CD4-positive, CD25-positive, alpha-beta regulatory T cell (primary cell): ENCODE data around the gene PITX2. TPM values are rescaled to one million over a fixed set of nuclear protein-coding genes. Genes with fewer than 3 reads are reported as not detected.
A peak's percentile ranks its signal among the peaks of the same experiment; 100 is the strongest.
"Not testable (repeated sequence)": the region's sequence is repeated elsewhere in the genome, so short reads cannot be mapped to it uniquely, and the experiment has no call there.

Experiments used
- ATAC-seq, 2 donors: fragments of 150-1000 bp; cut with Tn5 transposase; one replicate each; pipeline ENCODE4 v1.10.0; 2021; ENCODE audit warnings: low read depth in 2 of 2, moderate number of reproducible peaks in 2 of 2, moderate library complexity in 1 of 2
- DNase-seq, 3 donors: peaks; one replicate each; pipeline versions ENCODE4 v3.0.0 to v3.0.0-alpha.2; 2012 to 2022; ENCODE audit warnings: mixed read lengths in 1 of 3
- H3K27ac ChIP-seq: one replicate; pipeline ENCODE4 v1.7.0; 2013; ENCODE audit warnings: mild to moderate bottlenecking, low read length; ENCODE audit not compliant: insufficient read depth, poor library complexity, severe bottlenecking
- H3K27me3 ChIP-seq: one replicate; pipeline ENCODE4 v1.7.0; 2013; ENCODE audit warnings: low read length; ENCODE audit not compliant: control insufficient read depth, insufficient read depth
- H3K36me3 ChIP-seq: one replicate; pipeline ENCODE4 v1.7.0; 2013; ENCODE audit warnings: mild to moderate bottlenecking, low read length, moderate library complexity; ENCODE audit not compliant: control insufficient read depth, insufficient read depth
- H3K4me1 ChIP-seq: 2 replicates; pipeline ENCODE4 v1.7.0; 2013; ENCODE audit warnings: mild to moderate bottlenecking, low read length; ENCODE audit not compliant: insufficient read depth, control insufficient read depth, poor library complexity, severe bottlenecking
- H3K4me3 ChIP-seq: one replicate; pipeline ENCODE4 v1.7.0; 2013; ENCODE audit warnings: low read depth, mild to moderate bottlenecking, low read length, moderate library complexity
- H3K9me3 ChIP-seq, 2 experiments: 1 replicate in 1 of 2; 2 replicates in 1 of 2; pipeline ENCODE4 v1.7.0; 2013; ENCODE audit warnings: low read length in 2 of 2, mild to moderate bottlenecking in 1 of 2, moderate library complexity in 1 of 2; ENCODE audit not compliant: control insufficient read depth in 2 of 2
- H3K27ac Mint-ChIP-seq, 3 donors: one replicate each; pipeline ENCODE4 v1.8.0; 2020 to 2022; ENCODE audit warnings: mild to moderate bottlenecking in 3 of 3, mixed read lengths in 3 of 3, moderate library complexity in 2 of 3
- H3K27me3 Mint-ChIP-seq: one replicate; pipeline ENCODE4 v1.8.0; 2022; ENCODE audit warnings: mild to moderate bottlenecking, mixed read lengths
- H3K36me3 Mint-ChIP-seq: one replicate; pipeline ENCODE4 v1.8.0; 2020; ENCODE audit warnings: mixed read lengths
- H3K4me1 Mint-ChIP-seq, 4 donors: one replicate each; pipeline ENCODE4 v1.8.0; 2020 to 2022; ENCODE audit warnings: mixed read lengths in 4 of 4, mild to moderate bottlenecking in 1 of 4
- H3K4me3 Mint-ChIP-seq, 4 donors: one replicate each; pipeline ENCODE4 v1.8.0; 2020 to 2022; ENCODE audit warnings: mild to moderate bottlenecking in 4 of 4, mixed read lengths in 4 of 4, moderate library complexity in 3 of 4
- H3K9me3 Mint-ChIP-seq, 7 donors: one replicate each; pipeline ENCODE4 v1.8.0; 2020 to 2022; ENCODE audit warnings: mixed read lengths in 7 of 7, mild to moderate bottlenecking in 3 of 7, moderate library complexity in 2 of 7
- polyA plus RNA-seq, 4 donors: library from polyadenylated mRNA; unstranded; fragments of 300-500 nt; fragmentation: Illumina TruSeq; gene quantifications; one replicate each; pipeline ENCODE4 v1.2.3, GENCODE V29; 2021
- total RNA-seq: library from RNA; stranded (reverse); gene quantifications from one replicate; pipeline ENCODE4 v1.2.3, GENCODE V29; 2022

Gene PITX2
- total and polyA plus RNA-seq, 5 donors from 2014 or later, result not detected

- no peak overlapping the region for H3K27ac ChIP-seq
- Mint-ChIP-seq H3K27ac (no peak overlapping the region), H3K36me3 (no peaks in the 10 kb centered on the region), H3K4me3 (no peak overlapping the region), H3K27me3 (peaks cover 14% of the 10 kb centered on the region), H3K4me1 (no peaks in the 10 kb centered on the region), H3K9me3 (peaks cover 0 to 2% (median 0%) of the 10 kb centered on the region in 7 donors)
- H3K27me3 ChIP-seq, result no peaks in the 10 kb centered on the region
- no peak overlapping the region for H3K4me3 ChIP-seq
- no peaks in the 10 kb centered on the region for H3K4me1 ChIP-seq
- H3K36me3 ChIP-seq, result no peaks in the 10 kb centered on the region
- ATAC-seq, result no peak
- no peaks in the 10 kb centered on the region for H3K9me3 ChIP-seq
- DNase-seq, result peak in 1 of 3 donors; percentile 2
Measured at GRCh38 chr4:110586131-110586850, 36.6 kb downstream of the PITX2 start.

GRCh38 chr4:110576696-110577095, 46.2 kb downstream of the PITX2 start:
- not testable (repeated sequence) for H3K4me3 Mint-ChIP-seq, ATAC-seq

More at GRCh38 chr4:110576696-110577095, 46.2 kb downstream of the PITX2 start:
- not testable (repeated sequence) for H3K27ac ChIP-seq, H3K4me1 Mint-ChIP-seq, H3K27ac Mint-ChIP-seq, H3K27me3 ChIP-seq, H3K4me3 ChIP-seq, H3K36me3 ChIP-seq, H3K36me3 Mint-ChIP-seq, H3K27me3 Mint-ChIP-seq, H3K9me3 Mint-ChIP-seq, H3K9me3 ChIP-seq, H3K4me1 ChIP-seq, DNase-seq

Other genes starting within 250 kb of the PITX2 start
- gene ENPEP, start 146.9 kb downstream of the PITX2 start, total RNA-seq, result 0.25 TPM
- gene ENPEP, start 146.9 kb downstream of the PITX2 start, polyA plus RNA-seq, result under 1 TPM in 1 of 4 donors, not detected in 3; 0.31 TPM